HepG2 (cell line): Measurements from ENCODE around the gene HIC1. TPM values are rescaled to one million over a fixed set of nuclear protein-coding genes. Genes with fewer than 3 reads are reported as not detected.

Source experiments
- ATAC-seq: fragments of 200-7000 bp; cut with Tn5 transposase; 3 replicates; pipeline ENCODE4 v1.9.1; 2020; ENCODE audit warnings: mild to moderate bottlenecking, moderate library complexity
- BruUV-seq: library from RNA; stranded (reverse); fragments of 400-500 nt; replicated peaks from 2 replicates; lab custom pipeline; 2021; lab: Mats Ljungman, UMichigan
- CTCF ChIA-PET: fragments of 300-600 bp; formaldehyde crosslinking; extraction: SDS; loops from one replicate; lab custom pipeline; 2021; ENCODE audit warnings: low total read pairs, inconsistent platforms, low intra/inter-chr PET ratio; lab: Yijun Ruan, JAX
- POLR2A ChIA-PET: fragments of 350-600 bp; sonication (Branson Sonifier 250); formaldehyde crosslinking; loops from one replicate; lab custom pipeline; 2020; ENCODE audit warnings: antibody characterized with exemption, inconsistent platforms; lab: Yijun Ruan, JAX
- DNase-seq: peaks from one replicate; pipeline ENCODE4 v3.0.0-alpha.2; 2015; ENCODE audit warnings: low spot score
- FAIRE-seq: peaks from 3 replicates; lab custom pipeline; 2011; peaks lifted over from hg19 to GRCh38; lab: Jason Lieb, UNC
- H2AFZ ChIP-seq: one replicate; pipeline ENCODE4 v1.6.1; 2011; ENCODE audit warnings: low read length, inconsistent platforms
- H3K27ac ChIP-seq: fragments of 300-600 bp; 3 replicates; pipeline ENCODE4 v1.8.0; 2011; ENCODE audit warnings: mixed run types, mild to moderate bottlenecking, mixed read lengths, low read length, inconsistent platforms; ENCODE audit not compliant: insufficient read depth; ENCODE audit errors: extremely low read length
- H3K27me3 ChIP-seq, 2 experiments: fragments of 200-600 bp in 1 of 2; 2 replicates in 1 of 2; 3 replicates in 1 of 2; pipeline versions ENCODE4 v1.6.0 to v1.8.0; 2011; ENCODE audit warnings: low read length in 2 of 2, mild to moderate bottlenecking in 2 of 2, moderate library complexity in 2 of 2, inconsistent platforms in 1 of 2; ENCODE audit not compliant: insufficient read depth in 2 of 2, control insufficient read depth in 1 of 2
- H3K36me3 ChIP-seq, 2 experiments: fragments of 200-600 bp in 1 of 2; replicated peaks in 1 of 2; 2 replicates in 1 of 2; 3 replicates in 1 of 2; pipeline versions ENCODE4 v1.5.1 to v1.8.0; 2011; ENCODE audit warnings: low read length in 2 of 2, inconsistent platforms in 1 of 2; ENCODE audit not compliant: insufficient read depth in 2 of 2, control insufficient read depth in 1 of 2
- H3K4me1 ChIP-seq: 2 replicates; pipeline ENCODE4 v1.5.1; 2012; ENCODE audit warnings: low read length, inconsistent platforms; ENCODE audit not compliant: insufficient read depth
- H3K4me2 ChIP-seq: 2 replicates; pipeline ENCODE4 v1.6.0; 2011; ENCODE audit warnings: low read depth, low read length, inconsistent platforms
- H3K4me3 ChIP-seq, 3 experiments: fragments of 200-600 bp in 1 of 3; sonication (generic), shearing (Covaris generic) in 1 of 3; replicated peaks in 1 of 3; 2 replicates each; pipeline ENCODE4 v1.5.1; 2011 to 2016; ENCODE audit warnings: low read length in 3 of 3, inconsistent platforms in 2 of 3, low read depth in 2 of 3, mild to moderate bottlenecking in 2 of 3, control low read depth in 1 of 3, mixed read lengths in 1 of 3; ENCODE audit not compliant: insufficient read depth in 1 of 3
- H3K79me2 ChIP-seq: one replicate; pipeline ENCODE4 v1.6.1; 2011; ENCODE audit warnings: low read length, inconsistent platforms; ENCODE audit not compliant: insufficient read depth
- H3K9ac ChIP-seq: 2 replicates; pipeline ENCODE4 v1.6.0; 2011; ENCODE audit warnings: mild to moderate bottlenecking, low read depth, low read length, inconsistent platforms; ENCODE audit not compliant: insufficient read depth
- H3K9me3 ChIP-seq: 2 replicates; pipeline ENCODE4 v1.5.1; 2012; ENCODE audit warnings: mild to moderate bottlenecking, low read length
- H4K20me1 ChIP-seq: 2 replicates; pipeline ENCODE4 v1.6.0; 2011; ENCODE audit warnings: inconsistent platforms, mild to moderate bottlenecking, low read length, moderate library complexity; ENCODE audit not compliant: insufficient read depth
- AGO2 ChIP-seq: fragments of 200-400 bp; formaldehyde crosslinking; optimal IDR thresholded peaks from 2 replicates; pipeline ENCODE3; 2017; ENCODE audit warnings: mild to moderate bottlenecking, low read depth, low read length, moderate library complexity
- CHCHD3 ChIP-seq: sonication (generic); formaldehyde crosslinking; IDR thresholded peaks from 2 replicates; pipeline ENCODE4 v1.8.0; 2022; ENCODE audit warnings: mild to moderate bottlenecking, missing genetic modification reagents, moderate library complexity
- IKZF1 ChIP-seq: fragments of 450-650 bp; IDR thresholded peaks from 2 replicates; pipeline ENCODE4 v1.7.1; 2016
- KDM4B ChIP-seq: sonication (generic); formaldehyde crosslinking; IDR thresholded peaks from 2 replicates; pipeline ENCODE4 v1.4.0; 2020; ENCODE audit warnings: missing genetic modification reagents
- KMT2B ChIP-seq: IDR thresholded peaks from 2 replicates; pipeline ENCODE4 v1.6.1; 2016; ENCODE audit warnings: missing genetic modification reagents, missing compliant biosample characterization
- MEIS2 ChIP-seq: sonication (generic); formaldehyde crosslinking; IDR thresholded peaks from 2 replicates; pipeline ENCODE4 v1.9.0; 2021; ENCODE audit warnings: mild to moderate bottlenecking, missing genetic modification reagents
- MYC ChIP-seq: sonication (generic); formaldehyde crosslinking; IDR thresholded peaks from 2 replicates; pipeline ENCODE4 v1.9.0; 2021; ENCODE audit warnings: missing genetic modification reagents, borderline replicate concordance
- POLR2AphosphoS2 ChIP-seq: IDR thresholded peaks from 2 replicates; pipeline ENCODE4 v1.6.1; 2011; ENCODE audit warnings: low read depth, low read length, improper control_type of control experiment
- PRPF4 ChIP-seq: fragments of 200-400 bp; formaldehyde crosslinking; IDR thresholded peaks from 2 replicates; pipeline ENCODE4 v1.6.1; 2016; ENCODE audit warnings: low read length, low read depth; ENCODE audit not compliant: poor library complexity, severe bottlenecking
- SIN3A ChIP-seq: IDR thresholded peaks from 2 replicates; pipeline ENCODE4 v1.6.1; 2011; ENCODE audit warnings: low read depth, mild to moderate bottlenecking, control low read depth, low read length, borderline replicate concordance
- SMARCC2 ChIP-seq: fragments of 450-650 bp; IDR thresholded peaks from 2 replicates; pipeline ENCODE4 v1.6.1; 2017; ENCODE audit warnings: antibody characterized with exemption, mild to moderate bottlenecking
- ZSCAN30 ChIP-seq: sonication (generic); formaldehyde crosslinking; IDR thresholded peaks from 2 replicates; pipeline ENCODE4 v1.5.0; 2020; ENCODE audit warnings: mild to moderate bottlenecking, missing genetic modification reagents
- WGBS: methylation state at CpG from one replicate; pipeline ENCODE4 v1.1.6; 2017; ENCODE audit warnings: low lambda C conversion rate; 5-methylcytosine and 5-hydroxymethylcytosine counted together
- in situ Hi-C: cut with HindIII; loops from 2 replicates; pipeline ENCODE4 v1.10.0; 2017; ENCODE audit warnings: low pct_unique_long_range_greater_than_20kb; ENCODE audit not compliant: extremely low pct_ligation_motif_present
- intact Hi-C: fragments of 100-400 bp; cut with micrococcal nuclease; formaldehyde crosslinking; loops from one replicate; pipeline ENCODE4 v1.10.0; 2022; ENCODE audit not compliant: unreplicated experiment
- polyA plus RNA-seq, 8 experiments: library from polyadenylated mRNA; depleted of rRNA in 3 of 8; stranded (reverse) in 7 of 8; unstranded in 1 of 8; fragments of >200 nt; fragmentation: Illumina TruSeq in 4 of 8; extraction: Trizol in 4 of 8; gene quantifications; 2 replicates each; pipeline versions ENCODE4 v1.2.1 to v1.2.3, GENCODE V29; 2011 to 2016; ENCODE audit warnings: low read depth in 4 of 8, missing spikeins in 1 of 8, mixed read lengths in 1 of 8; ENCODE audit not compliant: insufficient read depth in 1 of 8
- total RNA-seq, 5 experiments: library from RNA; depleted of rRNA; stranded (reverse); fragments of >200 nt; fragmentation: Illumina TruSeq; extraction: Trizol; gene quantifications; 2 replicates each; pipeline ENCODE4 v1.2.3, GENCODE V29; 2016; ENCODE audit warnings: low read depth in 1 of 5
- TF ChIP-seq, protein P1 (sequence below): IDR thresholded peaks from 2 replicates; pipeline ENCODE4 v1.6.1; 2018; ENCODE audit warnings: missing genetic modification reagents, mild to moderate bottlenecking, missing compliant biosample characterization
- TF ChIP-seq, protein P2 (sequence below): sonication (generic); formaldehyde crosslinking; IDR thresholded peaks from 2 replicates; pipeline ENCODE4 v1.4.0; 2020; ENCODE audit warnings: low read depth, mild to moderate bottlenecking, missing genetic modification reagents
- TF ChIP-seq, protein P3 (sequence below): sonication (generic); formaldehyde crosslinking; IDR thresholded peaks from 2 replicates; pipeline ENCODE4 v1.8.0; 2022; ENCODE audit warnings: mild to moderate bottlenecking, missing genetic modification reagents, moderate library complexity
- TF ChIP-seq, protein P4 (sequence below): fragments of 450-650 bp; IDR thresholded peaks from 2 replicates; pipeline ENCODE4 v1.6.1; 2016

HIC1 gene
- total and polyA plus RNA-seq, 2 of the 13 experiments (the other 11 are each of a cell fraction or from before 2014, with no cell fraction given): 0.04 to 0.31 TPM

DNA sequence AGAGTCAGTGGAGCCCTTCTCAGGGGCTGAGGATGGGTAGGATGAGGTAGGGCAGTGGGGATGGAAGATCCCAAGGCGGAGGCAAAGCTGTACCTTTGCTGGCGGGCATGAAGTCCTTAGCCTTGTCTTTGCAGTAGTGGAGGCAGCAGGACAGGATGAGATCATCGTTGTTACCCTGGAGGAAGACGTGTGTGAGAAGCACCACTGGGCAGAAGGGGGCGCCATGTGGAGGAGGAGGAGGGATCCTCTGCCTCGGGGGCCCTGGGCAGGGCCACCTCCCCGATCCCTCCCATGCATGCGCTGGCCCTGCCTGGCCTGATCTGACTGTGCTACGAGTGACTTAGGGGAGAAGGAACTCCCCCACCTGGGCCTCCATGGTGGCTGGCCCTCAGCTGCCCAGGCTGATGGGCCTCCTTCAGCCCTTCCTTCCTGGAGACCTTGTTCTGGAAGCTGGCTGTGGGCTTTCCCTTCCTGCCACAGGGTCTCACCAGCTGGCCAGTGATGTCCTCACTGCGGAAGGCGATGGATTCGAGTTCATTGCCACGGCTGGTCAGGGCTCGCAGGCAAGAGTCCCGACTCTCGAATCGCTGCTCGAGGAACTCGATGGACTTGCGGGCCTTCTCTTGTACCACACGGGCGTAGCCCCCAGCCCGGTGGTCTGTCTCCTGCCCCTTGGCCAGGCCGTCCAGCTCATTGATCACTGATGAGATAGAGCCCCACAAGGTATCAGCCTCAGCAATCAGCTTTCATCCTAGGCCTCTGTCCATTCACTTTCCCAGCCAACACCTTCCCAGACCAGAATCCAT is 10.3 kb downstream of the HIC1 start (continued):
- TF ChIP-seq, protein P1, sequence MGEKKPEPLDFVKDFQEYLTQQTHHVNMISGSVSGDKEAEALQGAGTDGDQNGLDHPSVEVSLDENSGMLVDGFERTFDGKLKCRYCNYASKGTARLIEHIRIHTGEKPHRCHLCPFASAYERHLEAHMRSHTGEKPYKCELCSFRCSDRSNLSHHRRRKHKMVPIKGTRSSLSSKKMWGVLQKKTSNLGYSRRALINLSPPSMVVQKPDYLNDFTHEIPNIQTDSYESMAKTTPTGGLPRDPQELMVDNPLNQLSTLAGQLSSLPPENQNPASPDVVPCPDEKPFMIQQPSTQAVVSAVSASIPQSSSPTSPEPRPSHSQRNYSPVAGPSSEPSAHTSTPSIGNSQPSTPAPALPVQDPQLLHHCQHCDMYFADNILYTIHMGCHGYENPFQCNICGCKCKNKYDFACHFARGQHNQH: no peak
- TF ChIP-seq KDM4B (CRISPR knock-in tag): no peak

DNA sequence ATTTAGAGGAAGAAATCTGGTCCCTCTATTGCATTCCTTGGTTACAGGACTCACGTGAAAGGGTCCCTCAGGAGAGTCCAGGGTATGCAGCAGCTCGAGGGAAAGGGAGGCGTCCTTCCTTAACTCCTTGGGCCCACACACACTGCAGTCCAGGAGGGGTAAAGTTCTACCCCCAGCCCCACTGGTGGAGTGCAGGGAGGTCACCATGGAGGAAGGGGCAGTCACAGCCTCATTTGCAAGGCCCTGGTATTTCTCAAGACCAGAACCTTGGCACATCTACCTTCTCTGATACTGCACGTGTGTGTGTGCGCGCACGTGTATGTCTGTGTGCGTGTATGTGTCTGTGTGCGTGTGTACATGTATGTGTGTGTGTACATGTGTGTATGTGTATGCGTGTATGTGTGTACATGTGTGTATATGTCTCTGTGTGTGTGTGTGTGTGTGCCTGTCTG is 11.1 kb downstream of the HIC1 start:
- FAIRE-seq (peak; percentile 26), ATAC-seq (no peak), DNase-seq (no peak)
- ChIA-PET POLR2A (no interaction called here), CTCF (no interaction called here)
- H3K79me2 ChIP-seq: no peaks in the 10 kb centered on the region
- peak overlapping the region; percentile 55 for H3K4me2 ChIP-seq
- no peak for TF ChIP-seq IKZF1
- TF ChIP-seq ZSCAN30 (CRISPR knock-in tag): no peak
- no peak for TF ChIP-seq SIN3A
- TF ChIP-seq, protein P2, sequence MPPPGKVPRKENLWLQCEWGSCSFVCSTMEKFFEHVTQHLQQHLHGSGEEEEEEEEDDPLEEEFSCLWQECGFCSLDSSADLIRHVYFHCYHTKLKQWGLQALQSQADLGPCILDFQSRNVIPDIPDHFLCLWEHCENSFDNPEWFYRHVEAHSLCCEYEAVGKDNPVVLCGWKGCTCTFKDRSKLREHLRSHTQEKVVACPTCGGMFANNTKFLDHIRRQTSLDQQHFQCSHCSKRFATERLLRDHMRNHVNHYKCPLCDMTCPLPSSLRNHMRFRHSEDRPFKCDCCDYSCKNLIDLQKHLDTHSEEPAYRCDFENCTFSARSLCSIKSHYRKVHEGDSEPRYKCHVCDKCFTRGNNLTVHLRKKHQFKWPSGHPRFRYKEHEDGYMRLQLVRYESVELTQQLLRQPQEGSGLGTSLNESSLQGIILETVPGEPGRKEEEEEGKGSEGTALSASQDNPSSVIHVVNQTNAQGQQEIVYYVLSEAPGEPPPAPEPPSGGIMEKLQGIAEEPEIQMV: no peak
- TF ChIP-seq, protein P3, sequence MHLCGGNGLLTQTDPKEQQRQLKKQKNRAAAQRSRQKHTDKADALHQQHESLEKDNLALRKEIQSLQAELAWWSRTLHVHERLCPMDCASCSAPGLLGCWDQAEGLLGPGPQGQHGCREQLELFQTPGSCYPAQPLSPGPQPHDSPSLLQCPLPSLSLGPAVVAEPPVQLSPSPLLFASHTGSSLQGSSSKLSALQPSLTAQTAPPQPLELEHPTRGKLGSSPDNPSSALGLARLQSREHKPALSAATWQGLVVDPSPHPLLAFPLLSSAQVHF (CRISPR knock-in tag): no peak
- TF ChIP-seq AGO2: no peak
- no peak for TF ChIP-seq KMT2B (CRISPR knock-in tag)
- 0 out of 2 replicates have a peak, but pooled peaks have one; percentile 2 for TF ChIP-seq MYC (CRISPR knock-in tag)
- TF ChIP-seq PRPF4: no peak
- TF ChIP-seq SMARCC2: no peak
- TF ChIP-seq CHCHD3 (CRISPR knock-in tag): 0 out of 2 replicates have a peak, but pooled peaks have one; percentile 46
- TF ChIP-seq, protein P4, sequence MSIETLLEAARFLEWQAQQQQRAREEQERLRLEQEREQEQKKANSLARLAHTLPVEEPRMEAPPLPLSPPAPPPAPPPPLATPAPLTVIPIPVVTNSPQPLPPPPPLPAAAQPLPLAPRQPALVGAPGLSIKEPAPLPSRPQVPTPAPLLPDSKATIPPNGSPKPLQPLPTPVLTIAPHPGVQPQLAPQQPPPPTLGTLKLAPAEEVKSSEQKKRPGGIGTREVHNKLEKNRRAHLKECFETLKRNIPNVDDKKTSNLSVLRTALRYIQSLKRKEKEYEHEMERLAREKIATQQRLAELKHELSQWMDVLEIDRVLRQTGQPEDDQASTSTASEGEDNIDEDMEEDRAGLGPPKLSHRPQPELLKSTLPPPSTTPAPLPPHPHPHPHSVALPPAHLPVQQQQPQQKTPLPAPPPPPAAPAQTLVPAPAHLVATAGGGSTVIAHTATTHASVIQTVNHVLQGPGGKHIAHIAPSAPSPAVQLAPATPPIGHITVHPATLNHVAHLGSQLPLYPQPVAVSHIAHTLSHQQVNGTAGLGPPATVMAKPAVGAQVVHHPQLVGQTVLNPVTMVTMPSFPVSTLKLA: peak; percentile 93
- TF ChIP-seq POLR2AphosphoS2: no peak
- 0 out of 2 replicates have a peak, but pooled peaks have one; percentile 5 for TF ChIP-seq MEIS2
- in situ Hi-C loops: no loop called here
- H3K9ac ChIP-seq: no peak overlapping the region
- intact Hi-C loops: no loop called here
- H3K9me3 ChIP-seq: no peaks in the 10 kb centered on the region
- no peak overlapping the region for H3K4me3 ChIP-seq
- no peaks in the 10 kb centered on the region for H4K20me1 ChIP-seq
- no peak overlapping the region for H2AFZ ChIP-seq
- H3K36me3 ChIP-seq: peaks cover 12 to 25% of the 10 kb centered on the region in 2 experiments
- WGBS: 72% methylated on average over 5 of the region's 10 CpGs
- BruUV-seq: no TSS peak
- H3K4me1 ChIP-seq: peaks cover 38% of the 10 kb centered on the region
- H3K27me3 ChIP-seq: no peaks in the 10 kb centered on the region
- H3K27ac ChIP-seq: peak overlapping the region; percentile 54
